Caki2 (cell line): ENCODE results near the gene HPS5. TPM values are rescaled to one million over a fixed set of nuclear protein-coding genes. Genes with fewer than 3 reads are reported as not detected.
"Not testable (repeated sequence)": the region's sequence is repeated elsewhere in the genome, so short reads cannot be mapped to it uniquely, and the experiment has no call there.

ENCODE experiments used
- DNase-seq: peaks from one replicate; pipeline ENCODE4 v3.0.0-alpha.2; 2015; ENCODE audit warnings: low read depth
- in situ Hi-C: cut with HindIII; loops from 2 replicates; pipeline ENCODE4 v1.10.0; 2016; ENCODE audit warnings: low sequenced_read_pairs, low pct_unique_long_range_greater_than_20kb, mixed read lengths
- total RNA-seq: library from RNA; depleted of rRNA; stranded (reverse); fragments of >200 nt; shearing (Covaris generic); gene quantifications from 2 replicates; pipeline ENCODE4 v1.2.3, GENCODE V29; 2014; ENCODE audit warnings: low replicate concordance

HPS5 gene
- total RNA-seq, 1 experiment from 2014 or later = 28.4 TPM

DNA sequence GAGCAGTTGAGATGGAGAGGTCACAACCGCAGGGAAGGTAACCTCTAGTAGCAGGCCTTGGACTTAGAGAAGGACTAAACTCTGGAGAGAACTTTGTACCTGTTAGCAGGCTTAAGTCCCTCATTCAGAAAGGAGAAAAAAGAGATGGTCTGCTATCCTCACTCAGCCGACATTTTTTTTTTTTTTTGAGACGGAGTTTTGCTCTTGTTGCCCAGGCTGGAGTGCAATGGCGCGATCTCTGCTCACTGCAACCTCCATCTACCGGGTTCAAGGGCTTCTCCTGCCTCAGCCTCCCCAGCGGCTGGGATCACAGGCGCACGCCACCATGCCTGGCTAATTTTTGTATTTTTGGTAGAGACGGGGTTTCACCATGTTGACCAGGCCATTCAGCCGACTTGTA lies 1.9 kb upstream of the HPS5 start:
- DNase-seq, in situ Hi-C loops: not testable (repeated sequence)

DNA sequence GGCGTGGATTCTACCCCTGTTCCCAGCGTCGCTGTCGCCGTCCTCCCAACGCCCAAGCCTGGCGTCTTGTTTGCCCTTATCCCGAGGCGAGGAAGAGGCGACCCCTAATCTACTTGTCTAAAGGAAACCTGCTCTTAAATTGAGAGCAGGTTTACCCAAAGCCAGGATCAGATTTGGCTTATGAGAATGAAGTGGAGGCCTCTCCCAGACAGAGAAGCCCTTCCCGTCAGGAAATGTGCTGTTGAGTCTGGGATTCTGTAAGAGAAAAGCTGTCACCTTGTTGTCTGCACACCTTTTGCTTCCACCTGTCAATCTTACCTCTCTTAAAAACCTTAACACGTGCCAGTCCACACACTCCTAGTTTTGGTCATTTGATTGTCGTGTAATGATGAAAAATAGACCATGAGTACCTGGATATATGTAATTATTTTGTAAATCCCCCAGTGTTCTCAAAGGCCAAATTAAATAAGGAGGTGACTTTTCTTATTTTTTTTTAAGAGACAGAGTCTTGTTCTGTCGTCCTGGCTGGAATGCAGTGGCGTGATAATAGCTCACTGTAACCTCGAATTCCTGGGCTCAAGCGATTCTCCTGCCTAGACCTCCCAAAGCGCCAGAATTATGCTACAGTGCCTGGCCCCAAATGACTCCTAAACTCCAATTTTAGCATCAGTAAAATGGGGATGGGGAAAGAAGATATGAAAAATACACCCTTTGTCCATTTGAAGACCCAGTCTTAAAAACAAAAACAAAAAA lies 1.1 kb upstream of the HPS5 start:
- in situ Hi-C loops = no loop called here
- DNase-seq = no peak

DNA sequence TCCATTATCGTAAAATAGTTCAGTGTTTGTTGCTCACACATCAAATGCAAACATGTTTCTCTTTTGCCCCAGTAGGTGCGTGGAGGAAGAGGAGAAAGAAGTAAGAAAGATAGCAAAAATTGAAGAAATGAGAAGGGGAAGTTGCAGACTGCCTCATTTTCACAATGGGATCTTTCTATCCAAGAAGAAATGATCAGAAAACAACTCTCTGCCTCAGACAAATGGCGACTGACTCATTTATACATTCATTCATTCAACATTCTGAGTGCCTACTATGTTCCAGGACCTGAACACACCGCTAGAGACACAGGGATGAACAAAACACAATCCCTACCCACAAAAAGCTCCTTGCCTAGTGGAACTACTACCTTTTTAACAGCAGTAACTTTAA lies 367 bp downstream of the HPS5 start:
- DNase-seq = no peak
- in situ Hi-C loops = no loop called here

DNA sequence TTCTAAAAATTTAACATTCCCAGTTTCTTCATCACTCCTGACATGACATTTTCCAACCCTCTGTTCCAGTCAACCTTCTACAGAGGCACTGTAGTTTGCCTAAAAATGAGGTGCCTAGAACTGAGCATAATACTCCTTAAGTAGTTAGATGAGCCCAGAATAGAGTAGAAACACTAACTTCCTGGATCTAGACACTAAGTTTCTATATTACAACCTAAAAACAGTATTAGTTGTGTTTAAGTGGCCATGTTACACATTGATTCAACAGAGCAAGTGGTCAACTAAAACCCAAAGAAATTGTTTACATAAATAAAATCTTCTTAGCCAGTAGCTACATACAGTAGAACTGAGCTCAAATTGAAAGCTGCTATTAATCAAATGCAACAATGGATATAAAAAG lies 1.3 kb downstream of the HPS5 start:
- in situ Hi-C loops = no loop called here
- no peak for DNase-seq

DNA sequence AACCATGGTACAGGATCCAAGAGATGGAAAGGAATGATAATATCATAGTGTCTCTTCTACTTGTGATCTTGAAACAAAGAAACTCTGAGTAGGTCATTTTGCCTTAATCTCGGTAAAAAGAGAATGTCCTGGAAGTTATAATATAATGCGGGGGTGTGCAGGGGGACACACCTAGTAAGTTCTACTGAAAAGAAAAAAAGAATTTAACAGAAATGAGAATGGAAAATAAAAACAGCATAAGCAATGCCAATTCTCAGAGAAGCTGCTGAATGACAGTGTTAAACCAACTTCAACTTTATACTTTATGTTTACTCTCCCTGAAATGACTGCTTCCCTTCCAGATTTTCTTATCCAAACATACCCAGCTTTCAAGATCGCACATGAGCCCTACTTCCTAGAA lies 2.0 kb downstream of the HPS5 start:
- DNase-seq = no peak
- in situ Hi-C loops = no loop called here

DNA sequence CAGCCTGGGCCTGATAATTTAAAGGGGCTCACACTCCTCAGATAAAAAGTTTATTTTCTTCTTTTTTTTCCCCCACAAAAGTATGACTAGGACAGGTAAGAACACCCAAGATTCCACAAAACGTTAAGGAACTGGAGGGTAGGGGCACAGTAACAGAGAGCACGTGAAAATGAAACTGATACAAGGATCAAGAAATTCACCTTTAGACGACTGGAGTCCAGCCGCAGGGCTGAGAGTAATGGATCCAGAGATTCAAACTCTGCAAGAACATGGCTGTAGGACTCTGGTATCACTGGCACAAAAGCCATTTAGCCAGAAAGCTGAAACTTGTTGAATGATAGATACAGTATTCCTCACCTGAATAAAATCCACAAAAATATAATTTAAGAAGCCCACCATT lies 4.4 kb downstream of the HPS5 start:
- in situ Hi-C loops = no loop called here
- DNase-seq = no peak

DNA sequence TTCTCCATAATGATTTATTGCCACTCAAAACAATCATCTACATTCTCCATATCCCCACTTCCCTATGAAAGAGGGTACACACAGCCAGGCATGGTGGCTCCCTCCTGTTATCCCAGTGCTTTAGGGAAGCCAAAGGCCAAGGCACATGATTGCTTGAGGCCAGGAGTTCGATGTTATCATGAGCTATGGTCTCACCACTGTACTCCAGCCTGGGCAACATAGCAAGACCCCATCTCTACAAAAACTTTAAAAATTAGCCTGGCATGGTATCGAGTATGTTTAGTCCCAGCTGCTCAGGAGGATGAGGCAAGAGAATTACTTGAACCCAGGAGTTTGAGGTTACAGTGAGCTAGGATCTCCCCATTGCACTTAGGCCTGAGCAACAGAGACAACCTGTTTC lies 6.0 kb downstream of the HPS5 start:
- in situ Hi-C loops = no loop called here

DNA sequence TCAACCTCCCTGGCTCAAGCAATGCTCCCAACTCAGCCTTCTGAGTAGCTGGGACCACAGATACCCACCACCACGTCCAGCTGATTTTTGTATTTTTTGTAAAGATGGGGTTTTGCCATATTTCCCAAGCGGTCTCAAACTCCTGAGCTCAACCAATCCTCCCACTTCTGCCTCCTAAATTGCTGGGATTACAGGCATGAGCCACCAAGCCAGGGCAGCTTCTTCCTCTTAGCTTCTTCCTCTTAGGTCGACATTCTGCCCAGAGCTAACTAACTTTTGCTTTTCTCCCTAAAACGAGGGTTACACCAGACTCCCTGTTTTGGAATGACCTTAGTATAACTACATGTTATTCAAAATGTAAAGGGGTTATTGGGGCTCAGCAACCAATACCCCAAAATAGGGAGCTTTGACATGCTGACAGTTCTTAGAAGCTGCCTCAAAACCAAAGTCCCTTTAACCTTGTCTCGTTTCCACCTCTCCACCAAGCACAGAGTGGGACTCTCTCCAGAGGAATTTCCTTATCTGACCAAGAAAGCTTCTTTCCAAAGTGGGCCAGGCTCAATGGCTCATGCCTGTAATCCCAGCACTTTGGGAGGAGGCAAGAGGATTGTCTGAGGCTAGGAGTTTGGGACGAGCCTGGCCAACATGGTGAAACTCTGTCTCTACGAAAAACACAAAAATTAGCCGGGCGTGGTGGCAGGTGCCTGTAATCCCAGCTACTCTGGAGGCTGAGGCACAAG lies 7.0 kb downstream of the HPS5 start:
- DNase-seq = no peak
- in situ Hi-C loops = no loop called here

More for the DNA sequence above, 6.0 kb downstream of the HPS5 start:
- no peak for DNase-seq

DNA sequence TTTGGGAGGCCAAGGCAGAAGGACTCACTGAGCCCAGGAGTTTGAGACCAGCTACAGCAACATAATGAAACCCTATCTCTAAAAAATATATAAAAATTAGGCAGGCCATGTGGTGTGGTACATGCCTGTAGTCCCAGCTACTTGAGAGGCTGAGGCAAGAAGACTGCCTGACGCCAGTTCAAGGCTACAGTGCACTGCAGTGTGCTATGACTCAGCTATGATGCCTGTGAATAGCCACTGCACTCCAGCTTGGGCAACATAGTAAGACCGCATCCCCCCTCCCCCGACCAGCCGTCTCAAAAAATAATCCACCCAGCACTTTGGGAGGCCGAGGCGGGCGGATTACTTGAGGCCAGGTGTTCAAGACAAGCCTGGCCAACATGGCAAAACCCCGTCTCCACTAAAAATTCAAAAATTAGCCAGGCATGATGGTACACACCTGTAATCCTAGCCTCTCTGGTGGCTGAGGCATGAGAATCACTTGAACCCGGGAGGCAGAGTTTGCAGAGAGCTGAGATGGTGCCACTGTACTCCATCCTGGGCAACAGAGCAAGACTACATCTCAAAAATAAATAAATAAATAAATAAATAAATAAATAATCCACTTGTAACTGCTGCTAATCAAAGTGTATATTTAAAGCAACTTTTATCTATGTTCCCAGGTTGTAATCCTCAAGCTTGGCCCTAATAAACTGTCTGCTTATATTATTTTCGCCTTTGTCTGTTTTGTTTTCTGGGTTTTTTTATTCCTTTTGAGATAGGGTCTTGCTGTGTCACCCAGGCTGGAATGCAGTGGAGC lies 7.8 kb downstream of the HPS5 start:
- in situ Hi-C loops = no loop called here
- no peak for DNase-seq

DNA sequence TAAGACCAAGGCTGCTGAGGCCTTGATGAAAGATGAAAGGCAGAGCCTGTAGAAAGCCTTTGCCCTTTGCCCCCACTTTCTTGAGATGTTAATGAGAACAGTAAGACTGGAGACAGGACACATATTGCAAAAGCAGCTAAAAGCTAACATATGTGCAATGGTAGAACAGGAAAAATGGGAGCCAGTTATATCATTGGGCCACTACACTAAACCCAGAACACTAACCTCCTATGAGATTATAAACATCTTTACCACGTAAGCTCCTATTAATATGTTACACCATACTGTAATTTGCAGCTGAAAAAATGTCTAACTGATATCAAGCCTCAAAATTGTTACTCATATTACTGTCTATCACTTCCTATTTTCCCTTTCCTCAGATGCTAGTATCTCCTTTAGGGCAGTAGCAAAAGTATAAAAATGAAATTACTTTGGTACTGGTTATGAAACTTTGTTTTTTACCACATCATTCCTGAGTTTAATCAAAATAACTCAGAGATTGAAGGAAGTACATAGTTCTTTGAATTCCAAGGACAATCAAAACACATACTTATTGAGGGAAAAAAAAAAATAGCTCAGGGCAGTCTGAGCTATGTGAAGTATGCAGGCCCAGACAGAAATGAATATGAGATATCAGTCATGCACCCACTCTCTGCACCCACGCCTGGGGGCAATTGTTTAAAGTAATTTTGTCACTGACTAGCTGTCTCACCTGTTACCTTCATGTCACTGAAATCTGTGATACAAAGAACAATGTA lies 9.1 kb downstream of the HPS5 start:
- no peak for DNase-seq
- in situ Hi-C loops = no loop called here

DNA sequence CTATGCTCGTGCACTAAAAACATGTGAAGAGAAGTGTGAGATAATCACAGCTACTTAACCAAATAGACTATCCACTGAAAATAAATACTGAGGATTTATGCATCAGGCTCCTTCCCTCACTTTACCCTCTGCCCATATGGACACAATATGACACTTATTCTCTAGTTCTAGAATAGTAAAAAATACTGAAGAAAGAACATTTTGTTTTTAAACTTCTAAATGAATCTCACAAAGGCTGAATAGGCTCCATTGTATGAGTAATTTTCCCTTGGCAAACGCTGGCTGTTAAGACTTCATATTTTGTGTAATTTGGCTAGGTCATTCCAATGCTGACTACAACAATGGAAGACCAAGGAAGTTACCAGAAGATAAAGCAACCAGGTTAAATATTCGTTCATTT lies 9.9 kb downstream of the HPS5 start:
- no peak for DNase-seq
- in situ Hi-C loops = no loop called here

DNA sequence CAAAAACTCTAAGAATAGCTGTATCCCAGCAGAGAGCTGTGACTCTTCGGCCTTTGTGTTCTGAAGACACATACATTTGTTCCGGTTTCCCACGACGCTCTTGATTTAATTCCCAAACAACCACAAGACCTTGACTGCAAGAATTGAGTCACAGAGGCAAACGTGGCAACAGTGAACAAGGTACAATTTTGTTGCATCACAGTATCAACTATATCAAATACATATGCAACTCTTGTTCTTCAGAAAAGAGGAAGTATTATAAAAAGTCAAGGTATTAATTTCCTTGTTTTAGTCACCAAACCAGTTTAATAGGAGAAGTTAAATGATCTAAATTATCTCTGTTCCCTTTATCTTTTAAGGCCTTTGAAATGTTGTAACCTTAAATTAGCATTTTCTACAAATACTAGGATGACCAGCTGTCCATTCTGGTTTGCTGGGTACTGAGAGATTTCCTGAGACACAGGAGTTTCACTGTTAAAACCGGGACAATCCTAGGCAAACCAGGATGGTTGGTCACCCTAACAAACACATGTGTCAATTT lies 11.1 kb downstream of the HPS5 start:
- in situ Hi-C loops = no loop called here
- DNase-seq = no peak

DNA sequence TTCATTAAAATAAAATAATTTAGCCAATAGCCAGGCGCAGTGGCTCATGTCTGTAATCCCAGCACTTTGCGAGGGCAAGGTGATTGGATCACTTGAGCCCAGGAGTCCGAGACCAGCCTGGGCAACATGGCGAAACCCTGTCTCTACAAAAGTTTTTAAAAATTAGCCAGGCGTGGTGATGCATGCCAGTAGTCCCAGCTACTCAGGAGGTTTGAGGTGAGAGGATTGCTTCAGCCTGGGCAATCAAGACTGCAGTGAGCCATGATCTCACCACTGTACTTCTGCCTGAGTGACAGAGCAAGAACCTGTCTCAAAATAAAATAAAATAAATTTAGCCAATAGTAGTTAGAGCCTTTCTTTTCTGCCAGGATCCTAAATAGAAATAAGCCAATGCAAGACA lies 12.2 kb downstream of the HPS5 start:
- DNase-seq = no peak
- in situ Hi-C loops = no loop called here

DNA sequence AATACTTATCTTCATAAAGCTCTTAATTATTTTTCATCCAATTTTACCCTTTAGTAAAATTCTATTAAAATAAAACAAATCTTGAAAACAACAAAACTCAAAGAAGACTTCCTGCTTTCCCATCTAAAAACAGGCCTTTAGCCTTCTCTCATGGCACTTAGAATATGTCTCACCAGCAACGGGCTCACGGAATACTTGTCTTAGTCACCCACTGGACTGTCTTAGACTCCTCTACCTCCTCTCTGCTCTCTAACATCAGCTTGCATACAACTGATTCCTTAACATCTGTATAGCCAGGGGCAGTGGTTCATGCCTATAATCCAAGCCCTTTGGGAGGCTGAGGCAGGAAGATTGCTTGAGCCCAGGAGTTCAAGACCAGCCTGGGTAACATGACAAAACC lies 13.7 kb downstream of the HPS5 start:
- in situ Hi-C loops = no loop called here
- DNase-seq = no peak

DNA sequence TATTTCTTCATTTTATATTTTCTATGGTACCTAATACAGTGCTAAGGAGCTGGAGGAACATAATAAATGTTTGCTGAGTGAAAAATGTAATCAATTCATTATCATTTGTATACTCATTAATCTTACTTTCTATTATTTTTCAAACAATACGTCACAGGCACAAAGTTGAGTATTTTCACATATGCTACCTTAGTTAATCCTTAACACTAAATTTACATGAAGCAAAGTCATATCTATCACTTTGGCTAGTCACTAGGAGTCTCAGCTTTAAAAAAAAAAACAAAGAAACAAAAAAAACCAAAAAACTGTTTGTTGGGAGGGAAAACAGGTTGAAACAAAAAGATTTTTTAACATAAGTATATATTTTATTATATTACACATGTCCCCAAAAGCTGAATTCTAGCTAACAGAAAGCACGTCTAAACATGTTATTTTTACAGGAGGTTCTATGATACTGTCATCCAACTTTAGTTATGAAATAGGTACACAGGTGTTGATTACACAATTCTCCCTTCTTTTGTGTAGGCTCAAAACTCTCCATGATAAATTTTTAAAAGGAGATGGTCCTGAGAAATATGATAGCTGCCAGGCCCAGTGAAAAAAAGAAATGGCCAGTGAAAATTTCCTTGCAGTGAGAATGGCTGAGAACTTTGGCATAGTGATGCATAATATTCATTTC lies 14.3 kb downstream of the HPS5 start:
- DNase-seq = no peak
- in situ Hi-C loops = no loop called here

DNA sequence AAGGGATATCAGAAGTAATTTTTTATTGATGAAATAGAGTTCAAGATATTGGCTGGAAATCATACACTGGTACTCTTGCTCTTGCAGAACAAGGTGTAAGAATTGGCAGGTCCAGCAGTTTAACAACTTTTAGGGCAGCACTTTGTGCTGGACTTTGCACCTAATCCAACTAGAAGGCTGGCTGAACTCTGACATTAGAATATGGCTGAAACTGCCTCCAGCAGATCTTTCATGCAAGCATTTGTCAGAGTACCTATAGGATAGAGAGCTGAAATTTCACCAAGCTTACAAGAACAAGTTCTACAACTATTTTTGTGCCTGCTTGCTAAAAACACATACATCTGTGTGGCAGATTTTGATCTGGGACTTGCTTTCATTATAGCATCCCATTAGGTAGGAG lies 17.2 kb downstream of the HPS5 start:
- no peak for DNase-seq
- in situ Hi-C loops = no loop called here

DNA sequence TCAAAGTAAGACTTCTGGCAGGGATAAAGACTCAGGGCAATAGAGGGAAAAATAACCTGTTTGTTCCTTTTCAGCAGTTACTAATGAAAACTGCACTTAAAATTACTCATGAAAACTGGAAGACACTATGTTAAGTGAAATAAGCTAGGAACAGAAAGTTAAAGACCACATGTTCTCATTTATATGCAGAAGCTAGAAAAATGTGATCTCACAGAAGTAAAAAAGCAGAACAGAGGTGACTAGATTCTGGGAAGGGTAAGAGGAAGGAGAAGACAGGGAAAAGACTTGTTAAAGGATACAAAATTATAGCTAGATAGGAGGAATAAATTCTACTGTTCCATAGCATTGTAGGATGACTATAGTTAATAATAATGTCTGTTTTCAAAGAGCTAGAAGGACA lies 22.2 kb downstream of the HPS5 start:
- DNase-seq = no peak
- in situ Hi-C loops = no loop called here

DNA sequence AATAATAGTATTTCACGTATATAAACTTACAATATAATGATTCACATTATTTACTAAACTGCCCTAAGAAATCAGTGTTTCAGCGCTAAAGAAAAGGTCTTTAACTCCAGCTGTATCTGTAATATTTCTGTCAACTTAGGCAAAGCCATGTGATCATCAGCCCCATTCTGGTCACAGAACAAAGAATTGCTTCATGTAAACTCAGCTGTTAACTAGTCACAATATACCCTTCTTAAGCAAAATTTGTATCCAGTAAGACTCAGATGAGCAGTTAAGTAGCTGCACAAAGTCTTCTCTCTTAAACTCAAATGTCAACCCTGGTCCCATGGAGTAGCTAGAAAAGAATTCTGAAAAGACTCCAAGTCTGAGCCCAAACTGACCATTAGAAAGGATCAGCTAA lies 26.6 kb downstream of the HPS5 start:
- in situ Hi-C loops = no loop called here
- DNase-seq = no peak
